Thyroid gland (tissue), 4 donors: ENCODE data around the gene SHC3.

ENCODE experiments used
- CTCF ChIP-seq, 6 experiments: fragments of 200-600 bp in 3 of 6; fragments of 450-650 bp in 3 of 6; sonication (generic) in 3 of 6; IDR thresholded peaks; one replicate each; pipeline ENCODE4 v1.5.1; 2016 to 2019; ENCODE audit warnings: antibody characterized with exemption in 6 of 6, mild to moderate bottlenecking in 2 of 6, inconsistent platforms in 1 of 6, moderate library complexity in 1 of 6
- POLR2A ChIP-seq, 2 donors: fragments of 450-650 bp; IDR thresholded peaks; one replicate each; pipeline ENCODE4 v1.6.1; 2017; ENCODE audit warnings: antibody characterized with exemption in 2 of 2, mild to moderate bottlenecking in 2 of 2, moderate library complexity in 1 of 2

DNA sequence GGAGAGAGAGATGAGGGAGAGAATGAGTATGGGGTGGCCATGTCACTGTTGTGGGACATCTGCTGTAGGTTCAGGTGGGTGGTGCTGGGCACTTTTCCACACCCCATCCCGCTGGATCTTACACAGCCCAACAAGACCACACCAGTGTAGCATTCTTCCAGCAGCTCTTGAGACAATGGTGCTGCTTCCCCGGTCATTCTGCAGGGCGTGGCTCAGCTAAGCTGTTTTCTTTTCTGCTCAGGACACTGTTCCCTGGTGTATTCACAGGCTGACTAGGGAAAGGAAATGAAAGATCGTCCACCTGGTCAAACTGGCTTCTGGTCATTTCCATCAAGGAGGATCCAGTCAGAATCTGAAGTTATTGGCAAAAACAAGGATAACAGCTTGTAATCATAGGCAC is 111.8 kb downstream of the SHC3 start:
- TF ChIP-seq CTCF (IDR thresholded peaks at IDR 0.05) (no peak), POLR2A (IDR thresholded peaks at IDR 0.05) (no peak)
